HEK293 (cell line): ENCODE results near the gene ROCK1.

Experiments used
- CTCF ChIA-PET: fragments of 350-600 bp; formaldehyde crosslinking; extraction: SDS; loops from one replicate; lab custom pipeline; 2021; ENCODE audit warnings: antibody characterized with exemption; lab: Yijun Ruan, JAX
- POLR2A ChIA-PET: fragments of 300-600 bp; formaldehyde crosslinking; extraction: SDS; loops from one replicate; lab custom pipeline; 2020; ENCODE audit warnings: antibody characterized with exemption, inconsistent platforms; lab: Yijun Ruan, JAX
- H3K27ac ChIP-seq: fragments of 200-500 bp; sonication (Bioruptor generic); 2 replicates; pipeline ENCODE4 v1.5.1; 2014; ENCODE audit warnings: low read depth, low read length, control low read depth, inconsistent platforms; ENCODE audit errors: extremely low read depth
- H3K36me3 ChIP-seq, 2 experiments: fragments of 200-500 bp in 1 of 2; sonication (Bioruptor generic) in 1 of 2; 1 replicate in 1 of 2; 2 replicates in 1 of 2; pipeline ENCODE4 v1.5.1; 2014 to 2017; ENCODE audit warnings: inconsistent platforms in 2 of 2, low read length in 2 of 2; ENCODE audit not compliant: control insufficient read depth in 2 of 2, insufficient read depth in 1 of 2
- H3K4me1 ChIP-seq: fragments of 200-500 bp; sonication (Bioruptor generic); 2 replicates; pipeline ENCODE4 v1.5.1; 2014; ENCODE audit warnings: mild to moderate bottlenecking, low read length, inconsistent platforms; ENCODE audit not compliant: control insufficient read depth, insufficient read depth
- H3K4me3 ChIP-seq: 2 replicates; pipeline ENCODE4 v1.5.1; 2011; ENCODE audit warnings: low read depth, mild to moderate bottlenecking, control low read depth, low read length, moderate library complexity
- H3K9me3 ChIP-seq: fragments of 200-500 bp; sonication (Bioruptor generic); 2 replicates; pipeline ENCODE4 v1.5.1; 2014; ENCODE audit warnings: low read depth, low read length, inconsistent platforms; ENCODE audit not compliant: control insufficient read depth, insufficient read depth
- AEBP2 ChIP-seq: fragments of 450-650 bp; formaldehyde crosslinking; IDR thresholded peaks from 2 replicates; pipeline ENCODE4 v1.5.1; 2016; ENCODE audit warnings: missing biosample characterization, missing genetic modification characterization, borderline replicate concordance
- KLF17 ChIP-seq: fragments of 450-650 bp; formaldehyde crosslinking; IDR thresholded peaks from 2 replicates; pipeline ENCODE4 v1.5.1; 2016; ENCODE audit warnings: missing biosample characterization, missing genetic modification characterization
- PRDM6 ChIP-seq: fragments of 450-650 bp; formaldehyde crosslinking; IDR thresholded peaks from 2 replicates; pipeline ENCODE4 v1.5.1; 2017; ENCODE audit warnings: missing biosample characterization, missing genetic modification characterization
- REST ChIP-seq: fragments of 450-650 bp; formaldehyde crosslinking; IDR thresholded peaks from 2 replicates; pipeline ENCODE4 v1.5.1; 2016; ENCODE audit warnings: missing biosample characterization, missing genetic modification characterization
- SCRT2 ChIP-seq: fragments of 450-650 bp; formaldehyde crosslinking; IDR thresholded peaks from 2 replicates; pipeline ENCODE4 v1.5.1; 2016; ENCODE audit warnings: missing biosample characterization, missing genetic modification characterization
- TCF7L2 ChIP-seq: IDR thresholded peaks from 2 replicates; pipeline ENCODE4 v1.6.1; 2011; ENCODE audit warnings: low read depth, mild to moderate bottlenecking, inconsistent platforms, low read length, moderate library complexity, borderline replicate concordance
- ZNF138 ChIP-seq: fragments of 450-650 bp; formaldehyde crosslinking; IDR thresholded peaks from 2 replicates; pipeline ENCODE4 v1.5.1; 2016; ENCODE audit warnings: missing biosample characterization, missing genetic modification characterization, borderline replicate concordance
- ZNF280D ChIP-seq: fragments of 450-650 bp; formaldehyde crosslinking; IDR thresholded peaks from 2 replicates; pipeline ENCODE4 v1.5.1; 2016; ENCODE audit warnings: missing biosample characterization, missing genetic modification characterization
- ZNF362 ChIP-seq: fragments of 450-650 bp; formaldehyde crosslinking; IDR thresholded peaks from 2 replicates; pipeline ENCODE4 v1.5.1; 2016; ENCODE audit warnings: missing biosample characterization, missing genetic modification characterization
- ZNF37A ChIP-seq: fragments of 450-650 bp; IDR thresholded peaks from 2 replicates; pipeline ENCODE4 v1.5.1; 2018; ENCODE audit warnings: missing biosample characterization, missing genetic modification characterization
- ZNF529 ChIP-seq: fragments of 450-650 bp; formaldehyde crosslinking; IDR thresholded peaks from 2 replicates; pipeline ENCODE4 v1.5.1; 2017; ENCODE audit warnings: missing genetic modification characterization, missing biosample characterization; ENCODE audit not compliant: insufficient replicate concordance
- ZNF544 ChIP-seq: fragments of 450-650 bp; formaldehyde crosslinking; IDR thresholded peaks from 2 replicates; pipeline ENCODE4 v1.5.0; 2017; ENCODE audit warnings: missing biosample characterization, missing genetic modification characterization
- ZNF629 ChIP-seq: fragments of 450-650 bp; formaldehyde crosslinking; IDR thresholded peaks from 2 replicates; pipeline ENCODE4 v1.5.1; 2017; ENCODE audit warnings: missing biosample characterization, missing genetic modification characterization
- ZNF658 ChIP-seq: fragments of 450-650 bp; formaldehyde crosslinking; IDR thresholded peaks from 2 replicates; pipeline ENCODE4; 2016; ENCODE audit warnings: missing biosample characterization, missing genetic modification characterization
- ZNF701 ChIP-seq: fragments of 450-650 bp; formaldehyde crosslinking; IDR thresholded peaks from 2 replicates; pipeline ENCODE4 v1.5.1; 2016; ENCODE audit warnings: missing biosample characterization, missing genetic modification characterization
- ZNF776 ChIP-seq: fragments of 450-650 bp; formaldehyde crosslinking; IDR thresholded peaks from 2 replicates; pipeline ENCODE4 v1.5.0; 2017; ENCODE audit warnings: missing biosample characterization, missing genetic modification characterization, borderline replicate concordance
- ZNF792 ChIP-seq: fragments of 450-650 bp; formaldehyde crosslinking; IDR thresholded peaks from 2 replicates; pipeline ENCODE4 v1.5.1; 2016; ENCODE audit warnings: missing biosample characterization, missing genetic modification characterization
- ZSCAN30 ChIP-seq: fragments of 450-650 bp; IDR thresholded peaks from 2 replicates; pipeline ENCODE4 v1.5.1; 2018; ENCODE audit warnings: missing biosample characterization, mild to moderate bottlenecking, missing genetic modification characterization, moderate library complexity
- TF ChIP-seq, protein P1 (sequence below): fragments of 450-650 bp; formaldehyde crosslinking; IDR thresholded peaks from 2 replicates; pipeline ENCODE4 v1.5.1; 2016; ENCODE audit warnings: missing biosample characterization, missing genetic modification characterization

ROCK1 gene

GRCh38 chr18:21109936-21110712 lies 1.5 kb downstream of the ROCK1 start (continued):
- TF ChIP-seq, protein P1, sequence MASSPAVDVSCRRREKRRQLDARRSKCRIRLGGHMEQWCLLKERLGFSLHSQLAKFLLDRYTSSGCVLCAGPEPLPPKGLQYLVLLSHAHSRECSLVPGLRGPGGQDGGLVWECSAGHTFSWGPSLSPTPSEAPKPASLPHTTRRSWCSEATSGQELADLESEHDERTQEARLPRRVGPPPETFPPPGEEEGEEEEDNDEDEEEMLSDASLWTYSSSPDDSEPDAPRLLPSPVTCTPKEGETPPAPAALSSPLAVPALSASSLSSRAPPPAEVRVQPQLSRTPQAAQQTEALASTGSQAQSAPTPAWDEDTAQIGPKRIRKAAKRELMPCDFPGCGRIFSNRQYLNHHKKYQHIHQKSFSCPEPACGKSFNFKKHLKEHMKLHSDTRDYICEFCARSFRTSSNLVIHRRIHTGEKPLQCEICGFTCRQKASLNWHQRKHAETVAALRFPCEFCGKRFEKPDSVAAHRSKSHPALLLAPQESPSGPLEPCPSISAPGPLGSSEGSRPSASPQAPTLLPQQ, result no peak
- TF ChIP-seq AEBP2 (tag by site-specific recombination), result no peak
- no peak for TF ChIP-seq ZSCAN30 (tag by site-specific recombination)
- TF ChIP-seq PRDM6 (tag by site-specific recombination), result peak; percentile 74
- no peak for TF ChIP-seq ZNF138 (tag by site-specific recombination)
- peak; percentile 88 for TF ChIP-seq ZNF792 (tag by site-specific recombination)
- TF ChIP-seq ZNF629 (tag by site-specific recombination), result peak; percentile 75
- TF ChIP-seq REST, result no peak
- no peak for TF ChIP-seq ZNF776 (tag by site-specific recombination)
- no peak for TF ChIP-seq TCF7L2
- TF ChIP-seq ZNF529 (tag by site-specific recombination), result no peak
- TF ChIP-seq ZNF280D (tag by site-specific recombination), result no peak
- TF ChIP-seq ZNF544 (tag by site-specific recombination), result no peak

DNA sequence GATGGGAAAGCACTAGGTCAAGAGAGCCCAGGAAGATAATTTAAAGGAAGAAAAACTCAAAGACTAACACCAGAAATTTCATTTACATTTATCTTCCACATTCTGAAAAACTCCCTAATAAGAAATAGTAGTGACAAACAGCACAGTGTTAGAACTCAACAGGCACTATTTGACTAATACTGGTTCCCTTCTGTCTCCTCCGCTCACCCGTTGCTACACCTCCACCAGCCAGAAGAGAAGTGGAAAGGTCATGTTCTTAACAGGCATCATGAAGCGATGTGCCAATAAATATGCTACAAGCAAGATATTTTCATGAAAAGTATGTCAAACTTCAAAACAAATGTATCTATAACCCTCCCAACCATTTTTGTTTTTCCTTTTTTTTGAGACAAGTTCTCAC lies 5.7 kb downstream of the ROCK1 start:
- no peak for TF ChIP-seq KLF17
- TF ChIP-seq ZNF658 (tag by site-specific recombination), result no peak
- TF ChIP-seq ZNF362 (tag by site-specific recombination), result no peak
- no peak for TF ChIP-seq ZNF701 (tag by site-specific recombination)
- no peak for TF ChIP-seq ZNF37A (tag by site-specific recombination)
- 0 out of 2 replicates have a peak, but pooled peaks have one; percentile 12 for TF ChIP-seq SCRT2
- ChIA-PET CTCF (interaction anchor here (0.5 kb wide), 1 partner anchor 89 kb away, joined by 3 read pairs; no protein-coding TSS in a partner anchor), POLR2A (no interaction called here)
- Histone ChIP-seq H3K9me3 (no peaks in the 10 kb centered on the region), H3K4me1 (peaks cover 17% of the 10 kb centered on the region), H3K36me3 (no peaks in the 10 kb centered on the region), H3K4me3 (no peak overlapping the region), H3K27ac (no peak overlapping the region)
